B cell (primary cell): ENCODE data around the gene PCSK6. TPM values are rescaled to one million over a fixed set of nuclear protein-coding genes. Genes with fewer than 3 reads are reported as not detected.

Source experiments
- ATAC-seq: fragments of 200-7000 bp; cut with Tn5 transposase; one replicate; pipeline ENCODE4 v1.10.0; 2021; ENCODE audit warnings: low read depth, mild to moderate bottlenecking, moderate number of reproducible peaks, moderate library complexity
- CTCF ChIA-PET: fragments of 350-600 bp; sonication (Branson Sonifier 250); formaldehyde crosslinking; loops from one replicate; lab custom pipeline; 2021; ENCODE audit warnings: antibody characterized with exemption, inconsistent platforms; lab: Charles Lee
- POLR2A ChIA-PET: fragments of 350-600 bp; sonication (Branson Sonifier 250); formaldehyde crosslinking; loops from one replicate; lab custom pipeline; 2021; ENCODE audit warnings: antibody characterized with exemption; lab: Charles Lee
- DNase-seq: peaks from one replicate; pipeline ENCODE4 v3.0.0; 2013
- H2AFZ ChIP-seq: 2 replicates; pipeline ENCODE4 v1.6.1; 2012; ENCODE audit warnings: mild to moderate bottlenecking, low read depth, low read length; ENCODE audit not compliant: insufficient read depth, poor library complexity, severe bottlenecking
- H3K27ac ChIP-seq, 2 donors: 1 replicate in 1 of 2; 2 replicates in 1 of 2; pipeline ENCODE4 v1.5.1; 2012 to 2013; ENCODE audit warnings: low read length in 2 of 2, mild to moderate bottlenecking in 2 of 2, moderate library complexity in 1 of 2
- H3K27me3 ChIP-seq, 4 experiments: fragments of 200-600 bp in 1 of 4; sonication (generic) in 1 of 4; replicated peaks in 1 of 4; 1 replicate in 2 of 4; 2 replicates in 2 of 4; pipeline versions ENCODE4 v1.6.1 to v1.7.0; 2013 to 2016; ENCODE audit warnings: low read length in 3 of 4, mild to moderate bottlenecking in 2 of 4, mixed read lengths in 1 of 4, moderate library complexity in 1 of 4; ENCODE audit not compliant: insufficient read depth in 4 of 4, control insufficient read depth in 3 of 4; ENCODE audit errors: control extremely low read depth in 1 of 4
- H3K36me3 ChIP-seq, 2 experiments: replicated peaks in 1 of 2; 1 replicate in 1 of 2; 2 replicates in 1 of 2; pipeline versions ENCODE4 v1.6.1 to v1.7.1; 2013; ENCODE audit warnings: low read length in 1 of 2; ENCODE audit not compliant: insufficient read depth in 2 of 2, control insufficient read depth in 1 of 2; ENCODE audit errors: control extremely low read depth in 1 of 2, extremely low read depth in 1 of 2
- H3K4me1 ChIP-seq, 2 donors: fragments of 200-600 bp in 1 of 2; sonication (generic) in 1 of 2; 1 replicate in 1 of 2; 2 replicates in 1 of 2; pipeline versions ENCODE4 v1.5.1 to v1.6.1; 2013 to 2017; ENCODE audit warnings: low read length in 2 of 2; ENCODE audit not compliant: control insufficient read depth in 2 of 2, insufficient read depth in 2 of 2
- H3K4me2 ChIP-seq: replicated peaks from 2 replicates; pipeline ENCODE3; 2012; ENCODE audit warnings: mild to moderate bottlenecking, low read depth, low read length; ENCODE audit not compliant: poor library complexity, severe bottlenecking
- H3K4me3 ChIP-seq, 5 experiments: fragments of 200-600 bp in 1 of 5; sonication (generic) in 1 of 5; 1 replicate in 3 of 5; 2 replicates in 2 of 5; pipeline versions ENCODE4 v1.5.1 to v1.7.0; 2011 to 2016; ENCODE audit warnings: low read length in 4 of 5, mild to moderate bottlenecking in 4 of 5, low read depth in 2 of 5, control low read depth in 1 of 5, moderate library complexity in 1 of 5; ENCODE audit not compliant: insufficient read depth in 1 of 5; ENCODE audit errors: control extremely low read depth in 1 of 5, extremely low read depth in 1 of 5
- H3K79me2 ChIP-seq: fragments of 200-600 bp; sonication (generic); one replicate; pipeline ENCODE4 v1.6.0; 2016; ENCODE audit warnings: low read length; ENCODE audit not compliant: control insufficient read depth, insufficient read depth
- H3K9ac ChIP-seq: fragments of 200-600 bp; sonication (generic); 2 replicates; pipeline ENCODE4 v1.6.1; 2017; ENCODE audit warnings: mild to moderate bottlenecking, low read length, moderate library complexity
- H3K9me3 ChIP-seq, 3 donors: one replicate each; pipeline versions ENCODE4 v1.6.1 to v1.7.1; 2013; ENCODE audit warnings: low read length in 2 of 3; ENCODE audit not compliant: control insufficient read depth in 2 of 3, insufficient read depth in 1 of 3; ENCODE audit errors: control extremely low read depth in 1 of 3
- H4K20me1 ChIP-seq: 2 replicates; pipeline ENCODE4 v1.6.0; 2012; ENCODE audit warnings: mild to moderate bottlenecking, low read length; ENCODE audit not compliant: insufficient read depth, control insufficient read depth, poor library complexity, severe bottlenecking
- H3K27ac Mint-ChIP-seq: one replicate; pipeline ENCODE4 v1.8.0; 2021; ENCODE audit warnings: mixed read lengths
- H3K27me3 Mint-ChIP-seq: one replicate; pipeline ENCODE4 v1.8.0; 2021; ENCODE audit warnings: mixed read lengths
- H3K4me1 Mint-ChIP-seq: one replicate; pipeline ENCODE4 v1.8.0; 2021; ENCODE audit warnings: mixed read lengths
- H3K4me3 Mint-ChIP-seq: one replicate; pipeline ENCODE4 v1.8.0; 2021; ENCODE audit warnings: mixed read lengths
- H3K9me3 Mint-ChIP-seq: one replicate; pipeline ENCODE4 v1.8.0; 2022; ENCODE audit warnings: mixed read lengths; ENCODE audit not compliant: insufficient read depth
- CTCF ChIP-seq: fragments of 200-600 bp; IDR thresholded peaks from one replicate; pipeline ENCODE4 v1.8.0; 2022; ENCODE audit warnings: antibody characterized with exemption, mild to moderate bottlenecking
- EZH2 ChIP-seq: IDR thresholded peaks from 2 replicates; pipeline ENCODE4 v1.6.1; 2012; ENCODE audit warnings: borderline replicate concordance, low read depth, mild to moderate bottlenecking, moderate library complexity, low read length; ENCODE audit not compliant: insufficient read depth, poor library complexity, severe bottlenecking
- WGBS: methylation state at CpG from one replicate; pipeline ENCODE4 v1.1.5; 2013; ENCODE audit warnings: missing lambda C conversion rate; ENCODE audit not compliant: insufficient coverage; 5-methylcytosine and 5-hydroxymethylcytosine counted together
- intact Hi-C: fragments of 100-400 bp; cut with micrococcal nuclease; formaldehyde crosslinking; loops from one replicate; pipeline ENCODE4 v1.10.0; 2022
- polyA plus RNA-seq: library from polyadenylated mRNA; depleted of rRNA; stranded (reverse); fragments of >200 nt; gene quantifications from 2 replicates; pipeline ENCODE4 v1.2.3, GENCODE V29; 2012
- total RNA-seq, 2 donors: library from RNA; stranded (reverse); fragments of 120-200 nt in 1 of 2; gene quantifications; 1 replicate in 1 of 2; 2 replicates in 1 of 2; pipeline versions ENCODE4 v1.2.3 to v1.2.4, GENCODE V29; 2013 to 2022

Gene PCSK6
- total and polyA plus RNA-seq, 2 donors (not counting 1 experiment from before 2014, with no cell fraction given), result 0.66 to 1.6 TPM

- Histone ChIP-seq H3K4me2 (no peak overlapping the region), H3K79me2 (no peaks in the 10 kb centered on the region), H4K20me1 (no peaks in the 10 kb centered on the region), H3K9ac (no peak overlapping the region), H3K27ac (no peak overlapping the region), H2AFZ (no peak overlapping the region), H3K27me3 (no peaks in the 10 kb centered on the region), H3K4me3 (no peak overlapping the region), H3K9me3 (peaks cover 0 to 4% (median 0%) of the 10 kb centered on the region in 3 donors), H3K36me3 (no peaks in the 10 kb centered on the region), H3K4me1 (no peaks in the 10 kb centered on the region)
- WGBS, result 68% methylated on average over 6 of the region's 8 CpGs
- Mint-ChIP-seq H3K27me3 (peaks cover 14% of the 10 kb centered on the region), H3K4me3 (no peak overlapping the region), H3K27ac (no peak overlapping the region), H3K4me1 (no peaks in the 10 kb centered on the region), H3K9me3 (no peaks in the 10 kb centered on the region)
- ChIA-PET CTCF (no interaction called here), POLR2A (no interaction called here)
- ATAC-seq (no peak), DNase-seq (no peak)
- TF ChIP-seq CTCF (no peak), EZH2 (no peak)
- intact Hi-C loops, result no loop called here
Observed at GRCh38 chr15:101362986-101363566, 126.4 kb downstream of the PCSK6 start.

- H3K27me3 ChIP-seq, result no peaks in the 10 kb centered on the region
- peaks cover 0 to 4% (median 0%) of the 10 kb centered on the region in 3 donors for H3K9me3 ChIP-seq
- no peak overlapping the region for H3K4me3 ChIP-seq
- 85% methylated on average over 7 of the region's 10 CpGs for WGBS
- no peak overlapping the region for H3K27ac ChIP-seq
- POLR2A ChIA-PET, result no interaction called here
- no peaks in the 10 kb centered on the region for H3K4me1 ChIP-seq
- no peak overlapping the region for H3K9ac ChIP-seq
- TF ChIP-seq EZH2, result no peak
- TF ChIP-seq CTCF, result no peak
- H3K4me2 ChIP-seq, result no peak overlapping the region
- H3K9me3 Mint-ChIP-seq, result no peaks in the 10 kb centered on the region
- no peak overlapping the region for H3K4me3 Mint-ChIP-seq
- CTCF ChIA-PET, result no interaction called here
- DNase-seq, result no peak
- no peak overlapping the region for H2AFZ ChIP-seq
- peaks cover 14% of the 10 kb centered on the region for H3K27me3 Mint-ChIP-seq
- no peaks in the 10 kb centered on the region for H3K36me3 ChIP-seq
- H4K20me1 ChIP-seq, result no peaks in the 10 kb centered on the region
- no peaks in the 10 kb centered on the region for H3K4me1 Mint-ChIP-seq
- ATAC-seq, result no peak
- no peaks in the 10 kb centered on the region for H3K79me2 ChIP-seq
- intact Hi-C loops, result no loop called here
- H3K27ac Mint-ChIP-seq, result no peak overlapping the region
Observed at GRCh38 chr15:101362359-101362758, 127.1 kb downstream of the PCSK6 start.
